KOPT-K1 (cell line): ENCODE data around the gene DCAKD.

Experiments used
- H3K27ac ChIP-seq: fragments of 200-600 bp; sonication (generic); 2 replicates; pipeline ENCODE4 v1.5.1; 2016; ENCODE audit warnings: antibody characterized with exemption, mild to moderate bottlenecking, low read depth, low read length; ENCODE audit not compliant: poor library complexity, severe bottlenecking
- H3K36me3 ChIP-seq: fragments of 200-600 bp; sonication (generic); 2 replicates; pipeline ENCODE4 v1.5.1; 2017; ENCODE audit warnings: antibody characterized with exemption, mild to moderate bottlenecking, low read length, moderate library complexity; ENCODE audit not compliant: insufficient read depth
- H3K9me3 ChIP-seq: fragments of 200-600 bp; sonication (generic); 2 replicates; pipeline ENCODE4 v1.5.1; 2017; ENCODE audit warnings: antibody characterized with exemption, low read length, mild to moderate bottlenecking; ENCODE audit not compliant: insufficient read depth, poor library complexity, severe bottlenecking

The DCAKD gene

GRCh38 chr17:45029096-45029495 lies 22.3 kb downstream of the DCAKD start:
- Histone ChIP-seq H3K27ac (no peak overlapping the region), H3K9me3 (no peaks in the 10 kb centered on the region), H3K36me3 (peaks cover 77% of the 10 kb centered on the region)

GRCh38 chr17:45022655-45023339 lies 28.6 kb downstream of the DCAKD start:
- Histone ChIP-seq H3K27ac (no peak overlapping the region), H3K9me3 (no peaks in the 10 kb centered on the region), H3K36me3 (peaks cover 27% of the 10 kb centered on the region; the same call in 1 of the 2 replicates)

GRCh38 chr17:45022288-45022648 lies 29.2 kb downstream of the DCAKD start:
- H3K9me3 ChIP-seq: no peaks in the 10 kb centered on the region
- H3K27ac ChIP-seq: no peak overlapping the region
- H3K36me3 ChIP-seq: peaks cover 24% of the 10 kb centered on the region; the same call in 1 of the 2 replicates

- Histone ChIP-seq H3K36me3 (peaks cover 19% of the 10 kb centered on the region; the same call in 1 of the 2 replicates), H3K9me3 (no peaks in the 10 kb centered on the region), H3K27ac (no peak overlapping the region)
Observed at GRCh38 chr17:45021607-45022287, 29.7 kb downstream of the DCAKD start.

- H3K9me3 ChIP-seq: no peaks in the 10 kb centered on the region
- no peak overlapping the region for H3K27ac ChIP-seq
- peaks cover 16% of the 10 kb centered on the region; the same call in 1 of the 2 replicates for H3K36me3 ChIP-seq
Observed at GRCh38 chr17:45020354-45021138, 30.9 kb downstream of the DCAKD start.

- H3K9me3 ChIP-seq: no peaks in the 10 kb centered on the region
- peaks cover 5% of the 10 kb centered on the region; the same call in 1 of the 2 replicates for H3K36me3 ChIP-seq
- H3K27ac ChIP-seq: no peak overlapping the region
Observed at GRCh38 chr17:45018848-45019711, 32.4 kb downstream of the DCAKD start.

- Histone ChIP-seq H3K36me3 (no peaks in the 10 kb centered on the region), H3K27ac (no peak overlapping the region)
Observed at GRCh38 chr17:45018514-45018847, 33.0 kb downstream of the DCAKD start.

GRCh38 chr17:45016823-45017222 lies 34.6 kb downstream of the DCAKD start:
- Histone ChIP-seq H3K27ac (no peak overlapping the region), H3K36me3 (no peaks in the 10 kb centered on the region), H3K9me3 (no peaks in the 10 kb centered on the region)

More at GRCh38 chr17:45018514-45018847, 33.0 kb downstream of the DCAKD start:
- H3K9me3 ChIP-seq: no peaks in the 10 kb centered on the region

- H3K27ac ChIP-seq: no peak overlapping the region
- no peaks in the 10 kb centered on the region for H3K9me3 ChIP-seq
- no peaks in the 10 kb centered on the region for H3K36me3 ChIP-seq
Observed at GRCh38 chr17:45016237-45016636, 35.2 kb downstream of the DCAKD start.

- Histone ChIP-seq H3K27ac (no peak overlapping the region), H3K36me3 (no peaks in the 10 kb centered on the region), H3K9me3 (no peaks in the 10 kb centered on the region)
Observed at GRCh38 chr17:45013021-45013997, 38.1 kb downstream of the DCAKD start.

GRCh38 chr17:45011767-45012166 lies 39.7 kb downstream of the DCAKD start:
- Histone ChIP-seq H3K36me3 (no peaks in the 10 kb centered on the region), H3K9me3 (no peaks in the 10 kb centered on the region), H3K27ac (no peak overlapping the region)

- no peak overlapping the region for H3K27ac ChIP-seq
- H3K36me3 ChIP-seq: no peaks in the 10 kb centered on the region
- H3K9me3 ChIP-seq: no peaks in the 10 kb centered on the region
Observed at GRCh38 chr17:45009676-45010467, 41.6 kb downstream of the DCAKD start.

- H3K9me3 ChIP-seq: no peaks in the 10 kb centered on the region
- no peaks in the 10 kb centered on the region for H3K36me3 ChIP-seq
Observed at GRCh38 chr17:45008216-45008615, 43.2 kb downstream of the DCAKD start.

More at GRCh38 chr17:45008216-45008615, 43.2 kb downstream of the DCAKD start:
- H3K27ac ChIP-seq: no peak overlapping the region
